ENCODE results near the gene WASHC2C. TPM values are rescaled to one million over a fixed set of nuclear protein-coding genes. Genes with fewer than 3 reads are reported as not detected.
"Not testable (repeated sequence)": the region's sequence is repeated elsewhere in the genome, so short reads cannot be mapped to it uniquely, and the experiment has no call there.

Gene WASHC2C
- total and polyA plus RNA-seq, 2 of the 8 experiments (the other 6 are each of a cell fraction or from before 2014, with no cell fraction given) = 8.0 to 28.1 TPM

DNA sequence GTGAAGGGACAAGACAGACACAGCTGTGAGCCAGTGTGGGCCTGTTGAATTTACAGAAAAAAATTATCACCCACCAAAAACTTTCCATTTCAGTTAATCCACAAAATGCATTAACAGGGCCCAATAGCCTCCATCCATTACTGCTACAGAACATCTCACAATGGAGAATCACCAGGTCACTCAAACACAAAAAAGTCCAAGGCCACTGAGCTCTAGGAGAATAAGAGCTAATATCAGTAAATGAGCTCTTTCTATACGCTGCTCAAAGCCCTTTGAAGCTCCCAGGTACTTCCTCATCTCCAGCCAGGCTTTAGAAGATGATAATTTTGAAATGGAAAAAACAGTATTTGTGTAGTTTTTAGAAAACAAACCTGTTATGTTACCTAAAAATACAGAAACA, 9.4 kb upstream of the WASHC2C start:
- CTCF ChIA-PET (ENCODE audit: partially characterized antibody); POLR2A ChIA-PET (ENCODE audit: partially characterized antibody); H4K91ac ChIP-seq (replicated peaks; ENCODE audit: insufficient read length, low read length); H3K79me2 ChIP-seq (ENCODE audit: control insufficient read depth in 1 of 2, insufficient read depth in 2 of 2, low read length in 2 of 2); H2BK5ac ChIP-seq (ENCODE audit: low read depth, low read length); H2BK120ac ChIP-seq (replicated peaks; ENCODE audit: low read depth, low read length); H3K56ac ChIP-seq (replicated peaks; ENCODE audit: insufficient read length, low read depth, low read length); H2AFZ ChIP-seq (ENCODE audit: low read length); H4K8ac ChIP-seq (ENCODE audit: extremely low read depth, insufficient read depth, low read length); H4K20me1 ChIP-seq (replicated peaks in 1 of 2; ENCODE audit: control insufficient read depth in 1 of 2, insufficient read depth in 2 of 2, low read length in 2 of 2); H3K27me3 ChIP-seq (replicated peaks in 1 of 4; ENCODE audit: control insufficient read depth in 3 of 4, extremely low read depth in 1 of 4, insufficient read depth in 3 of 4, low read length in 3 of 4); H2AK5ac ChIP-seq (ENCODE audit: low read depth, low read length); H3K23ac ChIP-seq (ENCODE audit: insufficient read length); H3K18ac ChIP-seq (ENCODE audit: extremely low read depth, low read length); H3K4me1 ChIP-seq (replicated peaks in 1 of 4; ENCODE audit: control insufficient read depth in 3 of 4, insufficient read depth in 4 of 4, low read length in 3 of 4); H3K9ac ChIP-seq (replicated peaks in 1 of 4; ENCODE audit: extremely low read depth in 1 of 4, low read depth in 3 of 4, low read length in 3 of 4); H4K5ac ChIP-seq (ENCODE audit: insufficient read length, low read depth, low read length); H3K79me1 ChIP-seq (ENCODE audit: low read depth, low read length); FAIRE-seq; H3K23me2 ChIP-seq (ENCODE audit: low read depth, low read length); H2BK20ac ChIP-seq (ENCODE audit: low read length); H3K27ac ChIP-seq (ENCODE audit: low read depth, low read length); H3K36me3 ChIP-seq (ENCODE audit: control insufficient read depth in 2 of 4, insufficient read depth in 4 of 4, low read length in 3 of 4); H2BK12ac ChIP-seq (ENCODE audit: low read depth, low read length); H3K14ac ChIP-seq (ENCODE audit: insufficient read length); DNase-seq (ENCODE audit: low read depth in 1 of 2, low spot score in 2 of 2); H3K9me3 ChIP-seq (ENCODE audit: insufficient read depth in 2 of 2, low read depth in 1 of 2, low read length in 1 of 2); H3K4me2 ChIP-seq (ENCODE audit: insufficient read depth in 1 of 2, low read depth in 2 of 2, low read length in 2 of 2); H3K4ac ChIP-seq (replicated peaks; ENCODE audit: insufficient read length, low read depth, low read length); H3K4me3 ChIP-seq (ENCODE audit: extremely low read depth in 1 of 4, insufficient read depth in 2 of 4, low read depth in 3 of 4, low read length in 4 of 4); H2BK15ac ChIP-seq (ENCODE audit: low read length): not testable (repeated sequence)
- 83% methylated on average over 1 of the region's 1 CpG; no CpG with 5 or more reads in 1 of the 2 experiments for WGBS, 2 experiments (ENCODE audit: extremely low coverage in 1 of 2, insufficient coverage in 1 of 2, insufficient read length in 1 of 2, insufficient replicate concordance in 2 of 2, low coverage in 1 of 2, low lambda C conversion rate in 2 of 2, missing lambda C conversion rate in 1 of 2)

- H4K5ac ChIP-seq (ENCODE audit: insufficient read length, low read depth, low read length); POLR2A ChIA-PET (ENCODE audit: partially characterized antibody); H3K27me3 ChIP-seq (replicated peaks in 1 of 4; ENCODE audit: control insufficient read depth in 3 of 4, extremely low read depth in 1 of 4, insufficient read depth in 3 of 4, low read length in 3 of 4); H3K79me1 ChIP-seq (ENCODE audit: low read depth, low read length); FAIRE-seq; H3K4me1 ChIP-seq (replicated peaks in 1 of 4; ENCODE audit: control insufficient read depth in 3 of 4, insufficient read depth in 4 of 4, low read length in 3 of 4); H3K36me3 ChIP-seq (ENCODE audit: control insufficient read depth in 2 of 4, insufficient read depth in 4 of 4, low read length in 3 of 4); H2BK20ac ChIP-seq (ENCODE audit: low read length); H4K91ac ChIP-seq (replicated peaks; ENCODE audit: insufficient read length, low read length); H3K18ac ChIP-seq (ENCODE audit: extremely low read depth, low read length); H2BK5ac ChIP-seq (ENCODE audit: low read depth, low read length); H3K23me2 ChIP-seq (ENCODE audit: low read depth, low read length); H2BK12ac ChIP-seq (ENCODE audit: low read depth, low read length); H3K79me2 ChIP-seq (ENCODE audit: control insufficient read depth in 1 of 2, insufficient read depth in 2 of 2, low read length in 2 of 2); H3K4me3 ChIP-seq (ENCODE audit: extremely low read depth in 1 of 4, insufficient read depth in 2 of 4, low read depth in 3 of 4, low read length in 4 of 4); H4K20me1 ChIP-seq (replicated peaks in 1 of 2; ENCODE audit: control insufficient read depth in 1 of 2, insufficient read depth in 2 of 2, low read length in 2 of 2); H2BK120ac ChIP-seq (replicated peaks; ENCODE audit: low read depth, low read length); H3K23ac ChIP-seq (ENCODE audit: insufficient read length); H3K27ac ChIP-seq (ENCODE audit: low read depth, low read length); H3K56ac ChIP-seq (replicated peaks; ENCODE audit: insufficient read length, low read depth, low read length); H3K9ac ChIP-seq (replicated peaks in 1 of 4; ENCODE audit: extremely low read depth in 1 of 4, low read depth in 3 of 4, low read length in 3 of 4); DNase-seq (ENCODE audit: low read depth in 1 of 2, low spot score in 2 of 2); CTCF ChIA-PET (ENCODE audit: partially characterized antibody); H4K8ac ChIP-seq (ENCODE audit: extremely low read depth, insufficient read depth, low read length); H2BK15ac ChIP-seq (ENCODE audit: low read length); H3K4ac ChIP-seq (replicated peaks; ENCODE audit: insufficient read length, low read depth, low read length); H3K4me2 ChIP-seq (ENCODE audit: insufficient read depth in 1 of 2, low read depth in 2 of 2, low read length in 2 of 2); H2AFZ ChIP-seq (ENCODE audit: low read length); H3K14ac ChIP-seq (ENCODE audit: insufficient read length); H2AK5ac ChIP-seq (ENCODE audit: low read depth, low read length); H3K9me3 ChIP-seq (ENCODE audit: insufficient read depth in 2 of 2, low read depth in 1 of 2, low read length in 1 of 2): not testable (repeated sequence)
- WGBS, 2 experiments (ENCODE audit: extremely low coverage in 1 of 2, insufficient coverage in 1 of 2, insufficient read length in 1 of 2, insufficient replicate concordance in 2 of 2, low coverage in 1 of 2, low lambda C conversion rate in 2 of 2, missing lambda C conversion rate in 1 of 2) = 92% methylated on average over 10 of the region's 10 CpGs; no CpG with 5 or more reads in 1 of the 2 experiments
Measured at GRCh38 chr10:45721503-45721902, 5.6 kb upstream of the WASHC2C start.
